ENCODE results near the gene MYO5B.
"Not testable (repeated sequence)": the region's sequence is repeated elsewhere in the genome, so short reads cannot be mapped to it uniquely, and the experiment has no call there.

MYO5B gene

GRCh38 chr18:49892148-49892924 lies 302.6 kb downstream of the MYO5B start:
- H3K9me3 Mint-ChIP-seq: no peaks in the 10 kb centered on the region
- peaks cover 3% of the 10 kb centered on the region for H3K27me3 Mint-ChIP-seq
- H3K36me3 Mint-ChIP-seq (ENCODE audit: low read depth): no peaks in the 10 kb centered on the region
- H3K27ac Mint-ChIP-seq: no peak overlapping the region
- no peaks in the 10 kb centered on the region for H3K4me1 Mint-ChIP-seq (ENCODE audit: low read depth)
- no peak overlapping the region for H3K4me3 Mint-ChIP-seq
- intact Hi-C loops (cut with micrococcal nuclease): no loop called here

- intact Hi-C loops (cut with micrococcal nuclease): no loop called here
- no peaks in the 10 kb centered on the region for H3K4me1 Mint-ChIP-seq (ENCODE audit: low read depth)
- H3K27me3 Mint-ChIP-seq: peaks cover 3% of the 10 kb centered on the region
- no peak overlapping the region for H3K4me3 Mint-ChIP-seq
- H3K36me3 Mint-ChIP-seq (ENCODE audit: low read depth): no peaks in the 10 kb centered on the region
- H3K9me3 Mint-ChIP-seq: no peaks in the 10 kb centered on the region
- no peak overlapping the region for H3K27ac Mint-ChIP-seq
Observed at GRCh38 chr18:49890041-49890440, 304.9 kb downstream of the MYO5B start.

GRCh38 chr18:49889552-49889951 lies 305.4 kb downstream of the MYO5B start:
- H3K9me3 Mint-ChIP-seq; H3K27me3 Mint-ChIP-seq; H3K4me3 Mint-ChIP-seq; intact Hi-C loops (cut with micrococcal nuclease); H3K36me3 Mint-ChIP-seq (ENCODE audit: low read depth); H3K27ac Mint-ChIP-seq; H3K4me1 Mint-ChIP-seq (ENCODE audit: low read depth): not testable (repeated sequence)

- Mint-ChIP-seq H3K27ac (no peak overlapping the region), H3K27me3 (peaks cover 3% of the 10 kb centered on the region), H3K4me3 (no peak overlapping the region), H3K4me1 (ENCODE audit: low read depth) (no peaks in the 10 kb centered on the region), H3K9me3 (no peaks in the 10 kb centered on the region), H3K36me3 (ENCODE audit: low read depth) (no peaks in the 10 kb centered on the region)
- intact Hi-C loops (cut with micrococcal nuclease): no loop called here
Observed at GRCh38 chr18:49886891-49887764, 307.8 kb downstream of the MYO5B start.

GRCh38 chr18:49884959-49885358 lies 310.0 kb downstream of the MYO5B start:
- Mint-ChIP-seq H3K27ac (no peak overlapping the region), H3K27me3 (peaks cover 2% of the 10 kb centered on the region), H3K36me3 (ENCODE audit: low read depth) (no peaks in the 10 kb centered on the region), H3K4me3 (no peak overlapping the region), H3K9me3 (no peaks in the 10 kb centered on the region), H3K4me1 (ENCODE audit: low read depth) (no peaks in the 10 kb centered on the region)
- intact Hi-C loops (cut with micrococcal nuclease): no loop called here

- intact Hi-C loops (cut with micrococcal nuclease): no loop called here
Observed at GRCh38 chr18:49884465-49884864, 310.5 kb downstream of the MYO5B start.

GRCh38 chr18:49880661-49881060 lies 314.3 kb downstream of the MYO5B start:
- Mint-ChIP-seq H3K4me1 (ENCODE audit: low read depth) (no peaks in the 10 kb centered on the region), H3K27ac (no peak overlapping the region), H3K27me3 (peaks cover 6% of the 10 kb centered on the region), H3K4me3 (no peak overlapping the region), H3K9me3 (no peaks in the 10 kb centered on the region), H3K36me3 (ENCODE audit: low read depth) (no peaks in the 10 kb centered on the region)
- intact Hi-C loops (cut with micrococcal nuclease): no loop called here

More at GRCh38 chr18:49884465-49884864, 310.5 kb downstream of the MYO5B start:
- no peaks in the 10 kb centered on the region for H3K36me3 Mint-ChIP-seq (ENCODE audit: low read depth)
- no peak overlapping the region for H3K27ac Mint-ChIP-seq
- no peak overlapping the region for H3K4me3 Mint-ChIP-seq
- H3K9me3 Mint-ChIP-seq: no peaks in the 10 kb centered on the region
- H3K27me3 Mint-ChIP-seq: peaks cover 2% of the 10 kb centered on the region
- H3K4me1 Mint-ChIP-seq (ENCODE audit: low read depth): no peaks in the 10 kb centered on the region

- Mint-ChIP-seq H3K27me3 (peaks cover 6% of the 10 kb centered on the region), H3K4me1 (ENCODE audit: low read depth) (no peaks in the 10 kb centered on the region), H3K27ac (no peak overlapping the region), H3K36me3 (ENCODE audit: low read depth) (no peaks in the 10 kb centered on the region), H3K9me3 (no peaks in the 10 kb centered on the region), H3K4me3 (no peak overlapping the region)
- intact Hi-C loops (cut with micrococcal nuclease): no loop called here
Observed at GRCh38 chr18:49879271-49879580, 315.7 kb downstream of the MYO5B start.

- Mint-ChIP-seq H3K4me1 (ENCODE audit: low read depth) (no peaks in the 10 kb centered on the region), H3K9me3 (no peaks in the 10 kb centered on the region), H3K27me3 (peaks cover 6% of the 10 kb centered on the region), H3K4me3 (no peak overlapping the region), H3K27ac (no peak overlapping the region), H3K36me3 (ENCODE audit: low read depth) (no peaks in the 10 kb centered on the region)
- intact Hi-C loops (cut with micrococcal nuclease): no loop called here
Observed at GRCh38 chr18:49878567-49879270, 316.2 kb downstream of the MYO5B start.

- H3K27ac Mint-ChIP-seq: no peak overlapping the region
- no peaks in the 10 kb centered on the region for H3K4me1 Mint-ChIP-seq (ENCODE audit: low read depth)
- H3K36me3 Mint-ChIP-seq (ENCODE audit: low read depth): no peaks in the 10 kb centered on the region
- no peak overlapping the region for H3K4me3 Mint-ChIP-seq
- intact Hi-C loops (cut with micrococcal nuclease): no loop called here
- H3K9me3 Mint-ChIP-seq: no peaks in the 10 kb centered on the region
- H3K27me3 Mint-ChIP-seq: peaks cover 6% of the 10 kb centered on the region
Observed at GRCh38 chr18:49878015-49878414, 316.9 kb downstream of the MYO5B start.

- H3K27me3 Mint-ChIP-seq: peaks cover 6% of the 10 kb centered on the region
- H3K4me3 Mint-ChIP-seq: no peak overlapping the region
- no peaks in the 10 kb centered on the region for H3K4me1 Mint-ChIP-seq (ENCODE audit: low read depth)
- no peaks in the 10 kb centered on the region for H3K9me3 Mint-ChIP-seq
- intact Hi-C loops (cut with micrococcal nuclease): no loop called here
- no peak overlapping the region for H3K27ac Mint-ChIP-seq
- no peaks in the 10 kb centered on the region for H3K36me3 Mint-ChIP-seq (ENCODE audit: low read depth)
Observed at GRCh38 chr18:49876536-49876935, 318.4 kb downstream of the MYO5B start.

- no peak overlapping the region for H3K4me3 Mint-ChIP-seq
- intact Hi-C loops (cut with micrococcal nuclease): no loop called here
- H3K27me3 Mint-ChIP-seq: peaks cover 6% of the 10 kb centered on the region
- no peak overlapping the region for H3K27ac Mint-ChIP-seq
- H3K9me3 Mint-ChIP-seq: no peaks in the 10 kb centered on the region
- H3K4me1 Mint-ChIP-seq (ENCODE audit: low read depth): no peaks in the 10 kb centered on the region
- no peaks in the 10 kb centered on the region for H3K36me3 Mint-ChIP-seq (ENCODE audit: low read depth)
Observed at GRCh38 chr18:49875783-49876182, 319.2 kb downstream of the MYO5B start.

GRCh38 chr18:49875155-49875554 lies 319.8 kb downstream of the MYO5B start:
- H3K36me3 Mint-ChIP-seq (ENCODE audit: low read depth): no peaks in the 10 kb centered on the region
- H3K27ac Mint-ChIP-seq: no peak overlapping the region
- no peaks in the 10 kb centered on the region for H3K4me1 Mint-ChIP-seq (ENCODE audit: low read depth)
- H3K9me3 Mint-ChIP-seq: no peaks in the 10 kb centered on the region
- intact Hi-C loops (cut with micrococcal nuclease): no loop called here
- peaks cover 6% of the 10 kb centered on the region for H3K27me3 Mint-ChIP-seq
- H3K4me3 Mint-ChIP-seq: no peak overlapping the region

- no peak overlapping the region for H3K4me3 Mint-ChIP-seq
- H3K4me1 Mint-ChIP-seq (ENCODE audit: low read depth): no peaks in the 10 kb centered on the region
- H3K27ac Mint-ChIP-seq: no peak overlapping the region
- peaks cover 5% of the 10 kb centered on the region for H3K27me3 Mint-ChIP-seq
- H3K9me3 Mint-ChIP-seq: no peaks in the 10 kb centered on the region
- no peaks in the 10 kb centered on the region for H3K36me3 Mint-ChIP-seq (ENCODE audit: low read depth)
- intact Hi-C loops (cut with micrococcal nuclease): no loop called here
Observed at GRCh38 chr18:49874238-49874637, 320.7 kb downstream of the MYO5B start.

Data from dendritic cell treated with granulocyte-macrophage colony-stimulating factor and Interleukin-4, amounts not matched to agents 40 ng/mL and 50 ng/mL, for 4 days (primary cell).